Measurements from ENCODE around the gene POLR3A. TPM values are rescaled to one million over a fixed set of nuclear protein-coding genes. Genes with fewer than 3 reads are reported as not detected.
"Not testable (repeated sequence)": the region's sequence is repeated elsewhere in the genome, so short reads cannot be mapped to it uniquely, and the experiment has no call there.

POLR3A gene
- total RNA-seq = 39.5 TPM

- peak; percentile 81 for DNase-seq
Observed at GRCh38 chr10:78029269-78030226, at the start of gene POLR3A. POLR3A (minus strand) TSS chr10:78029515; CDS start chr10:78029407, 108 bp downstream.

GRCh38 chr10:78078539-78079330, 49.4 kb upstream of the POLR3A start:
- DNase-seq = no peak

- DNase-seq = not testable (repeated sequence)
Observed at GRCh38 chr10:78075806-78076205, 46.5 kb upstream of the POLR3A start.

GRCh38 chr10:78072504-78072903, 43.2 kb upstream of the POLR3A start:
- DNase-seq = no peak

GRCh38 chr10:78071857-78072179, 42.5 kb upstream of the POLR3A start:
- no peak for DNase-seq

- DNase-seq = no peak
Observed at GRCh38 chr10:78071140-78071856, 42.0 kb upstream of the POLR3A start.

DNA sequence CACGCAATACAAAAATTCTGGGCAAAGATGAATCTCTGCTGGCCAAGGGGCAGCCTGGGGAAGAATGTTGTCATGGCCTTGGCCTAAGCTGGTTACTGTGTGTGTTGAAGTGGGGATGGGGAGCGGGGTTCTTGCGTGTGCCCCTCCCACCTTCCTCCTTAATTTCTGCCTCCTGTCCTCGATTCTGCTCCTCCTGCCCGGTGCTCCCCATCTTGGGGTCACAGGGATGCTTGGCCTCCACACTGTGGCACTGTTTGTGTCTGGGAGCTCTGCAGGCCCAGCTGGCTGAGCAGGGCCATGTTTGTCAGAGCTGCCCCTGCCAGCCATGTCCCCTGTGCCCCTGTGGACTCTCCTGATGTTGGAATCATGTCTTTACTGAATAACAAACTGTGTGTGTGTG, 41.4 kb upstream of the POLR3A start:
- no peak for DNase-seq

- not testable (repeated sequence) for DNase-seq
Observed at GRCh38 chr10:78070064-78070463, 40.7 kb upstream of the POLR3A start.

- no peak for DNase-seq
Observed at GRCh38 chr10:78069151-78069550, 39.8 kb upstream of the POLR3A start.

- no peak for DNase-seq
Observed at GRCh38 chr10:78066728-78067430, 37.6 kb upstream of the POLR3A start.

- DNase-seq = no peak
Observed at GRCh38 chr10:78066012-78066411, 36.7 kb upstream of the POLR3A start.

DNA sequence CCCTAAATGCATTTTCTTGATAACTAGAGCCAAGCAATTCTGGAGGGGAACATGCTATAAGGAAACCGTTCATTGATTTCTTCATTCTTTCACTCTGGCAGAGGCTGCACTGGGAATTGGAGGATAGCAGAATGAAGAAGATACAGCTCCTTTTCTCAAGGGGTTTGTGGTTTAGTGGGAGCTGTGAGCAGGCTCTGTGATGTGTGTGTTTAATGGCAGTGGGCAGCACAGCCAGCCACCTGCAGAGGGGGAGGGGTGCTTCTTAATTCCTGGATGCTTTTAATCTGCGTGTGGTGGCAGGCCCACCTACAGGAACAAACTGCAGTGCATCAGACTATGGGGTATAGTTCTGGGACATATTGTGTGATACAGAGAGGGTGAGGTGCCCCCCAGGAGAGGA, 36.3 kb upstream of the POLR3A start:
- no peak for DNase-seq

DNA sequence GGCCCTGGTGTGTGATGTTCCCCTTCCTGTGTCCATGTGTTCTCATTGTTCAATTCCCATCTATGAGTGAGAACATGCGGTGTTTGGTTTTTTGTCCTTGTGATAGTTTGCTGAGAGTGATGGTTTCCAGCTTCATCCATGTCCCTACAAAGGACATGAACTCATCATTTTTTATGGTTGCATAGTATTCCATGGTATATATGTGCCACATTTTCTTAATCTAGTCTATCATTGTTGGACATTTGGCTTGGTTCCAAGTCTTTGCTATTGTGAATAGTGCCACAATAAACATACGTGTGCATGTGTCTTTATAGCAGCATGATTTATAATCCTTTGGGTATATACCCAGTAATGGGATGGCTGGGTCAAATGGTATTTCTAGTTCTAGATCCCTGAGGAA, 35.6 kb upstream of the POLR3A start:
- DNase-seq = not testable (repeated sequence)

DNA sequence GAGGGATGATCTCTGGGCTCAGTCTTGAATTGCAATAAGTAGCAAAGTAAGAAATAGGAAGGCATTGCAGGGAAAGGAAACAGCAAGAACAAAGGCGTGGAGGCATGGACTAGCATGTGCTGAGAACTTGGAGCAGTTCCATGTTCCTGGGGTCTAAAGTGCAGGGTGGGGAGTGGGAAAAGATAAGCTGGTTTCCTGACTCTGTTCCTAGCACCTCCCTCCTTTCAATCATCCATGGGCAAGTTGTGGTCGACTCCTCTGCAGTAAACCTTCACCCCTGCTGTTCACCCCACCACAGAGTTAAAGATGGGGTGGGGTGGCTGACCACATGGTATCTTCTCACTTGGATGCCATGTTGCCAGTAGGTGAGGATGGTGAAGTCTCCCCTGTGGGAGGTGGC, 33.9 kb upstream of the POLR3A start:
- no peak for DNase-seq

DNA sequence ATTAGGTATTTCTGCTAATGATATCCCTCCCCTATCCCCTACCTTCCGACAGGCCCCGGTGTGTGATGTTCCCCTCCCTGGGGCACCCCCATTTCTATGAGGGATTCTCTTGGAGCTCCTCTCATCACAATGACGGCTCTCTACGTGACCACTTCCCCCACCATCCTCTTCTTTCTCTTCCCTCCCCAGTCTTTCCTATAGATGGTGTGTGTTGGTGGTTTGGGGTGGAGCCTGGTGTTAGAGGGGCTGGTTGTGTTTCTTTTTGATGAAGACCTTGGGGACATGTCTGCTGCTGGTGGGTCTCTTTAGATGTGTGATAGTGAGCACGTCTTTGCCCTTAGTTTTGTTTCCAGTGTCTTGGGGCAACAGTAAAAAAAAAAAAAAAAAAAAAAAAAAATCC, 33.0 kb upstream of the POLR3A start:
- no peak for DNase-seq

- DNase-seq = no peak
Observed at GRCh38 chr10:78059906-78060702, 30.8 kb upstream of the POLR3A start.

GRCh38 chr10:78058562-78058961, 29.2 kb upstream of the POLR3A start:
- no peak for DNase-seq

DNA sequence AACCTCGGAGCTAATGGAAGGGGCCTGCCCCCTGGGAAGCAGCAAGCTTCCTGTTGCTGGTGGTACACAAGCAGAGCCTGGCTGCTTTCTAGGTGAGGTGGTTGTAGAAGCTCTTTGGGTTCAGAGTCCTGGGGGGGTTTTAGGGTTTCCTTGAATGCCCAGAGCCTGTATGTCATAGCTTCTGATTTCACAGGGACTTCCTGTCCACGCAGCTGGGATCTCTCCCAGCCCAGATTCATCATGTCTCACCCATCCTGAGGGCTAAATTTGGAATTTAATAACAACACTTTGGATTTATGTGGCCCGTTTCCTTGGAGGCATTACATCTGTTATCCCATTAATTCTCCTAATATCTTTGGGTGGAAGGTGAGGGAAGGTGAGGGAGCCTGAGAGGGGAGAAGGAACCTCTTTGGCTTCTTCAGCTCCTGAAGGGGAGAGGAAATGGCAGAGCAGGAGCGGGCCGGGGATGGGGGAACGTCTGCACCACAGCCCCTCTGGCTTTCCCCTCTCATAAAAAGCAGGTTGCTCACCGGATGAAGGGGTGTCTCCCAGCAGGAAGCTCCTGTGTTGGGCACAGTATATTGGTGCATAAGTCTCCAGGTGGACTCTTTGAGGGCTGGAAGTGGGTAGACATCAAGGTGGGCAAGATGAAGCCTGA, 24.0 kb upstream of the POLR3A start:
- no peak for DNase-seq

DNA sequence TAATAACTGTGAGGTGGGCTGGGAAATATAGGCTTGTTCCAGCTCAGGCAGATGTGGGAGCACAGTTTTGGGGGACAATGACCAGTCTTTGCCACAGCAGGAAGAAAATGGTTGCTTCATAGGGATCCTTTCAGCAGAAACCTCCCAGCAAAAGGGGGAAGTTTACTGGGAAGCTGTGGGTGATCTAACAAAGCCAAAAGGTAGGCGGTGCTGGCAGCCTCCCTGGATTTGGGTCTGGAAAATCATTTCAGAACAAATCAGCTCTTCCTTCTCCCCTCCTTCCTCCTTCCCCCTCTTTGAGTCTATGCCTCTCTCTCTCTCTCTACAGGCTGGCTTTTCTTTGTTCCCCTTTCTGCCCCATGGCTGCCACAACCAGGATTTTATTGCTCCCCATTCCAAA, 20.5 kb upstream of the POLR3A start:
- DNase-seq = no peak

DNA sequence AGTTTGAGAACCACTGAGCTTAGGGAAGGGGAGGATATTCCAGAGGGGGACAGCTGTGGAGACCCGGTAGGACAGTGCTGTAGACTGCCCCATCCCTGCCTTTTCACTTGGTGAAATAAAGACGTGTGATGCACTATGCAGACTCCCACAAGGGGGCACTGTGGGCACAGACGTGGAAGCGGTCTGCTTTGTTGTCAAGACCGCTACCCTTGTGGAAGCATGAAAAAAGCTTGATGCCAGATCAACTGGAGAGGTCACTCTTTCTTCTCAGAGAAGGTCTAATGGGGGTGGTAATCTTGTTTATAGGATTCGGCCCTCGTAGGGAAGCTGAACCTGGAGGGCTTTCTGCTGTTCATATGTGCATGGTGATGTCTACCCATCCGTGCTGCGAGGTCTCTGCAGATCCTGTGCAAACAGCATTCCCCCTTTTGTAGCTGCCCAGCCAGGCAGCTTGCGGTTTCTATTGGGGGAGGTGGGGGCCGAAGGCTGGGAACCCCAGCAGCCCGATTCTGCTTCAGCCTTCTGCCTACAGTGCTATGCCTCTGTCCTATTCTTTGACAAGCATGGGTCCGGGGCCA, 18.1 kb upstream of the POLR3A start:
- DNase-seq = peak; percentile 73

Measured in occipital lobe (tissue), 2 donors.